ENCODE results near the gene WDR37. TPM values are rescaled to one million over a fixed set of nuclear protein-coding genes. Genes with fewer than 3 reads are reported as not detected.

The WDR37 gene
- total and polyA plus RNA-seq, 10 of the 15 experiments (the other 5 are each of a cell fraction or from before 2014, with no cell fraction given), result 1.9 to 11.1 (median 7.1) TPM

GRCh38 chr10:1029838-1030237 is 26.3 kb upstream of the WDR37 start (continued):
- TF ChIP-seq, protein P1, sequence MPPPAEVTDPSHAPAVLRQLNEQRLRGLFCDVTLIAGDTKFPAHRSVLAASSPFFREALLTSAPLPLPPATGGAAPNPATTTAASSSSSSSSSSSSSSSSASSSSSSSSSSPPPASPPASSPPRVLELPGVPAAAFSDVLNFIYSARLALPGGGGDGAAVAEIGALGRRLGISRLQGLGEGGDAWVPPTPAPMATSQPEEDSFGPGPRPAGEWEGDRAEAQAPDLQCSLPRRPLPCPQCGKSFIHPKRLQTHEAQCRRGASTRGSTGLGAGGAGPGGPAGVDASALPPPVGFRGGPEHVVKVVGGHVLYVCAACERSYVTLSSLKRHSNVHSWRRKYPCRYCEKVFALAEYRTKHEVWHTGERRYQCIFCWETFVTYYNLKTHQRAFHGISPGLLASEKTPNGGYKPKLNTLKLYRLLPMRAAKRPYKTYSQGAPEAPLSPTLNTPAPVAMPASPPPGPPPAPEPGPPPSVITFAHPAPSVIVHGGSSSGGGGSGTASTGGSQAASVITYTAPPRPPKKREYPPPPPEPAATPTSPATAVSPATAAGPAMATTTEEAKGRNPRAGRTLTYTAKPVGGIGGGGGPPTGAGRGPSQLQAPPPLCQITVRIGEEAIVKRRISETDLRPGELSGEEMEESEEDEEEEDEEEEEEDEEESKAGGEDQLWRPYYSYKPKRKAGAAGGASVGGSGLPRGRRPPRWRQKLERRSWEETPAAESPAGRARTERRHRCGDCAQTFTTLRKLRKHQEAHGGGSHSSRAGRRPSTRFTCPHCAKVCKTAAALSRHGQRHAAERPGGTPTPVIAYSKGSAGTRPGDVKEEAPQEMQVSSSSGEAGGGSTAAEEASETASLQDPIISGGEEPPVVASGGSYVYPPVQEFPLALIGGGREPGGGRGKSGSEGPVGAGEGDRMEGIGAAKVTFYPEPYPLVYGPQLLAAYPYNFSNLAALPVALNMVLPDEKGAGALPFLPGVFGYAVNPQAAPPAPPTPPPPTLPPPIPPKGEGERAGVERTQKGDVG (CRISPR knock-in tag; IDR thresholded peaks at IDR 0.05), result no peak
- TF ChIP-seq SREBF2 (IDR thresholded peaks at IDR 0.05; ENCODE audit: low read length), result no peak
- no peak for TF ChIP-seq CTCF (IDR thresholded peaks at IDR 0.05 in 2 of 3, conservative IDR thresholded peaks at IDR 0.05 in 1 of 3; ENCODE audit: control insufficient read depth in 2 of 3, extremely low read depth in 1 of 3, insufficient read depth in 1 of 3, low read depth in 3 of 3, low read length in 3 of 3)
- TF ChIP-seq ZBED1 (IDR thresholded peaks at IDR 0.05; ENCODE audit: borderline replicate concordance), result no peak
- TF ChIP-seq, protein P2, sequence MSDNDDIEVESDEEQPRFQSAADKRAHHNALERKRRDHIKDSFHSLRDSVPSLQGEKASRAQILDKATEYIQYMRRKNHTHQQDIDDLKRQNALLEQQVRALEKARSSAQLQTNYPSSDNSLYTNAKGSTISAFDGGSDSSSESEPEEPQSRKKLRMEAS (IDR thresholded peaks at IDR 0.05; ENCODE audit: low read depth, low read length), result no peak

DNA sequence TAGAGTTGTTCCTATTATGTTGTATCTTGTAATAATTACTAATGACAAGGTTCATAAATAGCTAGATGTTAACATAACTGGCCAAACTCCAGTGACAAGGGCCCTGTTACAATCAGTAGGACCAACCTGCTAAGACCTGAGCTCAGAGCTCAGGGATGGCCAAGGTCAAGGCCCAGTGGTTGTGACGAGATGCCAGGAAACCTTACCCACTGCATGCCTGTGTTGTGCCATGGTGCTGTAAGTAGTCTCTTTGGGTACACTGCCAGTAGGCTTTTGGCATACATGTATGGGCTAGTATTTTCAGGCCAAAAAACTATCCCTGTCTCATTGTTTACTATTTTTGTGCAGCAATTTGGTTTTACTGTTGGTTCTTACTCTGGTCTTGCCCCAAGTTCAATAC is 22.6 kb upstream of the WDR37 start:
- H3K9me3 ChIP-seq (replicated peaks; ENCODE audit: control insufficient read depth, insufficient read depth, low read length), result no peaks in the 10 kb centered on the region
- DNase-seq (ENCODE audit: low read depth, low spot score) (no peak), ATAC-seq (no peak), FAIRE-seq (no peak)
- H3K27ac ChIP-seq (ENCODE audit: control insufficient read depth, insufficient read depth), result no peak overlapping the region
- no peaks in the 10 kb centered on the region for H3K79me2 ChIP-seq (ENCODE audit: control insufficient read depth, insufficient read depth, low read length)
- H3K27me3 ChIP-seq (replicated peaks in 1 of 2; ENCODE audit: control insufficient read depth in 2 of 2, insufficient read depth in 2 of 2, low read length in 1 of 2), result no peaks in the 10 kb centered on the region
- ChIA-PET CTCF (interaction anchor here (1.0 kb wide), 1 partner anchor 11 kb away, joined by 4 read pairs; no protein-coding TSS in a partner anchor), RAD21 (ENCODE audit: unreplicated experiment) (no interaction called here), POLR2A (interaction anchor here (0.6 kb wide), 1 partner anchor 42 kb away, joined by 5 read pairs; no protein-coding TSS in a partner anchor), SMC1A (ENCODE audit: uncharacterized antibody, unreplicated experiment) (interaction anchor here (0.5 to 1.0 kb wide), 2 partner anchors 9 to 149 kb away, joined by 3 read pairs; no protein-coding TSS in a partner anchor)
- no peak overlapping the region for H3K4me2 ChIP-seq (ENCODE audit: control insufficient read depth, insufficient read depth)
- H3K36me3 ChIP-seq (ENCODE audit: control insufficient read depth in 2 of 2, insufficient read depth in 2 of 2, low read length in 1 of 2), result no peaks in the 10 kb centered on the region; a peak in 1 of 4 replicates
- no peak overlapping the region for H3K4me3 ChIP-seq
- WGBS (ENCODE audit: insufficient coverage, insufficient replicate concordance, low lambda C conversion rate, missing lambda C conversion rate), result 44% methylated on average over 1 of the region's 1 CpG
- no peak overlapping the region for H3K9ac ChIP-seq (ENCODE audit: control insufficient read depth, insufficient read depth, low read length)
- intact Hi-C loops (cut with micrococcal nuclease; ENCODE audit: unreplicated experiment), result no loop called here
- no peaks in the 10 kb centered on the region for H4K20me1 ChIP-seq (ENCODE audit: control insufficient read depth, insufficient read depth)
- in situ Hi-C loops (cut with MboI), result no loop called here
- H2AFZ ChIP-seq (ENCODE audit: control insufficient read depth, low read depth, low read length), result no peak overlapping the region
- H3K4me1 ChIP-seq (ENCODE audit: control insufficient read depth, insufficient read depth, low read length), result peaks cover 4% of the 10 kb centered on the region; the same call in 1 of the 2 replicates
- no TSS peak for BruUV-seq (replicated peaks)
- TF ChIP-seq CHD4 (IDR thresholded peaks at IDR 0.05) (no peak), JUND (IDR thresholded peaks at IDR 0.05; ENCODE audit: low read depth, low read length) (no peak), SRF (IDR thresholded peaks at IDR 0.05; ENCODE audit: low read depth in 2 of 2, low read length in 2 of 2) (no peak), EGR1 (IDR thresholded peaks at IDR 0.05; ENCODE audit: borderline replicate concordance in 1 of 2, low read depth in 2 of 2, low read length in 2 of 2) (no peak), BMI1 (IDR thresholded peaks at IDR 0.05; ENCODE audit: borderline replicate concordance) (no peak)
- TF ChIP-seq, protein P3, sequence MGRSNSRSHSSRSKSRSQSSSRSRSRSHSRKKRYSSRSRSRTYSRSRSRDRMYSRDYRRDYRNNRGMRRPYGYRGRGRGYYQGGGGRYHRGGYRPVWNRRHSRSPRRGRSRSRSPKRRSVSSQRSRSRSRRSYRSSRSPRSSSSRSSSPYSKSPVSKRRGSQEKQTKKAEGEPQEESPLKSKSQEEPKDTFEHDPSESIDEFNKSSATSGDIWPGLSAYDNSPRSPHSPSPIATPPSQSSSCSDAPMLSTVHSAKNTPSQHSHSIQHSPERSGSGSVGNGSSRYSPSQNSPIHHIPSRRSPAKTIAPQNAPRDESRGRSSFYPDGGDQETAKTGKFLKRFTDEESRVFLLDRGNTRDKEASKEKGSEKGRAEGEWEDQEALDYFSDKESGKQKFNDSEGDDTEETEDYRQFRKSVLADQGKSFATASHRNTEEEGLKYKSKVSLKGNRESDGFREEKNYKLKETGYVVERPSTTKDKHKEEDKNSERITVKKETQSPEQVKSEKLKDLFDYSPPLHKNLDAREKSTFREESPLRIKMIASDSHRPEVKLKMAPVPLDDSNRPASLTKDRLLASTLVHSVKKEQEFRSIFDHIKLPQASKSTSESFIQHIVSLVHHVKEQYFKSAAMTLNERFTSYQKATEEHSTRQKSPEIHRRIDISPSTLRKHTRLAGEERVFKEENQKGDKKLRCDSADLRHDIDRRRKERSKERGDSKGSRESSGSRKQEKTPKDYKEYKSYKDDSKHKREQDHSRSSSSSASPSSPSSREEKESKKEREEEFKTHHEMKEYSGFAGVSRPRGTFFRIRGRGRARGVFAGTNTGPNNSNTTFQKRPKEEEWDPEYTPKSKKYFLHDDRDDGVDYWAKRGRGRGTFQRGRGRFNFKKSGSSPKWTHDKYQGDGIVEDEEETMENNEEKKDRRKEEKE (IDR thresholded peaks at IDR 0.05), result no peak

All from GM12878 (cell line).